GM13977 (cell line): ENCODE measurements around the gene IVL.

Experiments used
- DNase-seq: peaks from one replicate; pipeline ENCODE4 v3.0.0; 2012; ENCODE audit warnings: low spot score
- CTCF ChIP-seq: IDR thresholded peaks from 2 replicates; pipeline ENCODE4 v1.5.1; 2012; ENCODE audit warnings: mild to moderate bottlenecking, control low read depth; ENCODE audit not compliant: insufficient read depth; ENCODE audit errors: extremely low read depth, missing control alignments
- in situ Hi-C: fragments of 300-500 bp; cut with MboI; formaldehyde crosslinking; loops from one replicate; pipeline ENCODE4 v1.12.0; 2022; ENCODE audit warnings: low sequenced_read_pairs, low pct_unique_long_range_greater_than_20kb, mixed read lengths, inconsistent platforms; ENCODE audit not compliant: unreplicated experiment

Gene IVL

GRCh38 chr1:152953761-152954160 lies 45.4 kb downstream of the IVL start:
- no peak for DNase-seq
- TF ChIP-seq CTCF: no peak
- in situ Hi-C loops: no loop called here

- no peak for TF ChIP-seq CTCF
- in situ Hi-C loops: no loop called here
- DNase-seq: no peak
These were observed 46.1 kb downstream of the IVL start for GRCh38 chr1:152954436-152954835.

GRCh38 chr1:152957561-152957960 lies 49.2 kb downstream of the IVL start:
- no peak for TF ChIP-seq CTCF
- no peak for DNase-seq
- in situ Hi-C loops: no loop called here

GRCh38 chr1:152959273-152959672 lies 50.9 kb downstream of the IVL start:
- TF ChIP-seq CTCF: no peak
- in situ Hi-C loops: no loop called here

GRCh38 chr1:152959801-152960451 lies 51.6 kb downstream of the IVL start:
- no peak for DNase-seq
- TF ChIP-seq CTCF: no peak
- in situ Hi-C loops: no loop called here

More at GRCh38 chr1:152959273-152959672, 50.9 kb downstream of the IVL start:
- no peak for DNase-seq

GRCh38 chr1:152960452-152961044 lies 52.2 kb downstream of the IVL start:
- no peak for DNase-seq
- in situ Hi-C loops: no loop called here
- TF ChIP-seq CTCF: peak; percentile 40
